Gastroesophageal sphincter (tissue), 3 donors: ENCODE data around the gene ARHGAP27.

Experiments used
- CTCF ChIP-seq, 4 experiments: fragments of 200-600 bp in 2 of 4; fragments of 450-650 bp in 2 of 4; sonication (generic) in 1 of 4; IDR thresholded peaks; one replicate each; pipeline ENCODE4 v1.5.1; 2017 to 2019; ENCODE audit warnings: antibody characterized with exemption in 4 of 4, mild to moderate bottlenecking in 2 of 4, moderate library complexity in 2 of 4
- EP300 ChIP-seq: sonication (generic); formaldehyde crosslinking; IDR thresholded peaks from one replicate; pipeline ENCODE4 v1.6.1; 2017; ENCODE audit warnings: antibody characterized with exemption, mild to moderate bottlenecking
- POLR2A ChIP-seq, 2 donors: fragments of 450-650 bp; IDR thresholded peaks; one replicate each; pipeline ENCODE4 v1.6.1; 2017; ENCODE audit warnings: antibody characterized with exemption in 2 of 2, mild to moderate bottlenecking in 2 of 2, moderate library complexity in 1 of 2
- POLR2AphosphoS5 ChIP-seq: sonication (generic); formaldehyde crosslinking; IDR thresholded peaks from one replicate; pipeline ENCODE4 v1.6.1; 2017; ENCODE audit warnings: antibody characterized with exemption

- TF ChIP-seq CTCF (IDR thresholded peaks at IDR 0.05) = no peak
- no peak for TF ChIP-seq POLR2A (IDR thresholded peaks at IDR 0.05)
- TF ChIP-seq POLR2AphosphoS5 = no peak
- TF ChIP-seq EP300 = no peak
Measured at GRCh38 chr17:45380991-45381390, 51.7 kb downstream of the ARHGAP27 start.
